GM23338 (cell line): ENCODE data around the gene FGGY.

Experiments
- CREB1 ChIP-seq: fragments of 250-450 bp; sonication (Bioruptor Pico); IDR thresholded peaks from 2 replicates; pipeline ENCODE4 v1.5.0; 2020; ENCODE audit warnings: low read depth, mild to moderate bottlenecking, moderate library complexity
- CTCF ChIP-seq, 2 experiments: fragments of 200-600 bp in 1 of 2; sonication (generic) in 1 of 2; conservative IDR thresholded peaks; 2 replicates each; pipeline versions ENCODE4 v1.5.1 to v1.6.1; 2016 to 2017; ENCODE audit warnings: antibody characterized with exemption in 2 of 2, low read depth in 2 of 2, mild to moderate bottlenecking in 2 of 2, moderate library complexity in 1 of 2
- ETS1 ChIP-seq: IDR thresholded peaks from 2 replicates; pipeline ENCODE4 v1.6.1; 2016; ENCODE audit warnings: antibody characterized with exemption
- EZH2 ChIP-seq: fragments of 200-600 bp; sonication (generic); IDR thresholded peaks from one replicate; pipeline ENCODE4 v1.8.0; 2017; ENCODE audit warnings: antibody characterized with exemption, mild to moderate bottlenecking, low read depth; ENCODE audit not compliant: unreplicated experiment
- EZH2phosphoT487 ChIP-seq: fragments of 200-600 bp; sonication (generic); IDR thresholded peaks from one replicate; pipeline ENCODE4 v1.8.1; 2018; ENCODE audit warnings: antibody characterized with exemption; ENCODE audit not compliant: unreplicated experiment
- POLR2AphosphoS5 ChIP-seq: IDR thresholded peaks from 2 replicates; pipeline ENCODE4 v1.6.1; 2016; ENCODE audit warnings: antibody characterized with exemption, low read depth
- REST ChIP-seq: IDR thresholded peaks from one replicate; pipeline ENCODE4 v1.6.1; 2018; ENCODE audit warnings: antibody characterized with exemption; ENCODE audit not compliant: unreplicated experiment
- STAT1 ChIP-seq: IDR thresholded peaks from one replicate; pipeline ENCODE4 v1.6.1; 2016; ENCODE audit warnings: antibody characterized with exemption; ENCODE audit not compliant: unreplicated experiment
- ZNF114 ChIP-seq: fragments of 250-450 bp; sonication (Bioruptor Pico); IDR thresholded peaks from 2 replicates; pipeline ENCODE4 v1.5.0; 2020; ENCODE audit warnings: mild to moderate bottlenecking, moderate library complexity

- no peak for TF ChIP-seq POLR2AphosphoS5
- TF ChIP-seq ETS1 = no peak
- TF ChIP-seq CTCF (conservative IDR thresholded peaks at IDR 0.05; ENCODE audit: low read depth in 2 of 2) = no peak
- TF ChIP-seq EZH2phosphoT487 = no peak
- TF ChIP-seq EZH2 = no peak
- no peak for TF ChIP-seq REST
- no peak for TF ChIP-seq STAT1
- no peak for TF ChIP-seq ZNF114
- no peak for TF ChIP-seq CREB1
These were observed 57.9 kb downstream of the FGGY start for GRCh38 chr1:59354709-59355337.
